HG03457 (cell line): ENCODE measurements around the gene KIF13A.
"Not testable (repeated sequence)": the region's sequence is repeated elsewhere in the genome, so short reads cannot be mapped to it uniquely, and the experiment has no call there.

Source experiments
- ATAC-seq: cut with Tn5 transposase; IDR thresholded peaks from one replicate; pipeline ENCODE4 v1.9.1; 2021; ENCODE audit warnings: moderate number of reproducible peaks; ENCODE audit not compliant: unreplicated experiment

The KIF13A gene

DNA sequence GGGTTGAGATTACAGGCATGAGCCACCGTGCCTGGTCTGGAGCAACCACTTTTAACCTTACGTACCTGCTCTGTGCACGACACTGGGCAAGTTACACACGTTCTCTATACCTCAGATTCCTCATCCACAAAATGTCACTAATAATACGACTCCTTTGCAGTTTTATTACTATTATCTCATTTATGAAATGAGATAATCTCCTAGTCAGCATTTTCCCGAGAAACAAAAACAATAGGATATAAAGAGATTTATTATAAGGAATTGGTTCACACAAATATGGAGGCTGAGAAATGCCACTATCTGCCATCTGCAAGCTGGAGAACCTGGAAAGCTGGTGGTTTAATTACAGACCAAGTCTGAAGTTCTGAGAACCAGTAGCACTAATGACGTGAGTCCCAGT, 12.0 kb upstream of the KIF13A start:
- no peak for ATAC-seq

DNA sequence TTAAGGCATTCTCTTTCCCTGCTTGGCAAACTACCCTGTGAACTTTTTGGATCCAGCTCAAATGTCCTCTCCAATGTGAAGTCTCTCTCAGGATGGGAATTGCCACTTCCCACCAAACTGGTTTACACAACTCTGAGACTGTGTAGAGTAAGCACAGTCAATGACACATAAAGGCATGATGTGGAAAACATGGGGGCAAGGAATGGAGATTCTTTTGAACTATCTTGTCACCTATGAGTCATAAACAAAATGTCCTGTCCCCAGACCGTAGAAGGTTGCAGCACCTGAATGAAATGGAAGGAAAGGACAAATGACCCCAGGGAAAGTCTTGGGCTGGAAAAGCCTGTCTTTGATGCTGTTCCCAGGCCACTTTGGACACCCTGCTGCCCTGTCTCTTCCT, 11.0 kb upstream of the KIF13A start:
- ATAC-seq: no peak

DNA sequence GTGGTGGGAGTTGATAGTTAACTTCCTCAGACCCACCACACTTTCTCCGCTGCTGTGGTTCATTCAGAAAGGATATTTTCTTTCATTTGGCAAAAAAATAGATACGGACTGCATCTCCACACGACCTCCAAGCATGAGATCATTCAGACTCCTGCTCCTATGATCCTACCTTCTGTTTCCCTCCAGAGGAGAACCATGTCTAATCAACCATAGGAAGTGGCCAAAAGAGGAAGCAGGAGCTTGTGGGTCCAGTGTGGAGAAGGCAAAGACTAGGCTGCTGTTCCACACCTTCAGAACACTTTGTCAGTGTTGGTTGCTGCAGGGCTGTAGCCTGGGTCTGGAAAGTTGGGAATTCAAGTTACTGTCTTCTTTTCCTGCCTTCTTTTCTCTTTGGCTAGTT, 10.6 kb upstream of the KIF13A start:
- no peak for ATAC-seq

DNA sequence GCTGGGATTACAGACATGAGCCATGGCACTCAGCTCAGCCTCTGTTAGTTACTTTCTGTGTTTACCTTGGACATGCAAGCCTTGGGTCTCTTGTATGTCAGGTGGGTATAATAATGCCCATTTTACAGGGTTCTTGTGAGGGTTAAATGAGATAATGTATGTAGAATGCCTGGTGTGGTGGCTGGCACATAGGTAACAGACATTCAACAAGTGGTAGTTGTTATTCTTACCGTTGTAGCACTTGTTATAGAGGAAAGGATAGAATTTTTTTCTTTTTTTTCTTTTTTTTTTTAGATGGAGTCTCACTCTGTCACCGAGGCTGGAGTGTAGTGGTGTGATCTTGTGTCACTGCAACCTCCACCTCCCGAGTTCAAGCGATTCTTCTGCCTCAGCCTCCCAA, 8.0 kb upstream of the KIF13A start:
- no peak for ATAC-seq

DNA sequence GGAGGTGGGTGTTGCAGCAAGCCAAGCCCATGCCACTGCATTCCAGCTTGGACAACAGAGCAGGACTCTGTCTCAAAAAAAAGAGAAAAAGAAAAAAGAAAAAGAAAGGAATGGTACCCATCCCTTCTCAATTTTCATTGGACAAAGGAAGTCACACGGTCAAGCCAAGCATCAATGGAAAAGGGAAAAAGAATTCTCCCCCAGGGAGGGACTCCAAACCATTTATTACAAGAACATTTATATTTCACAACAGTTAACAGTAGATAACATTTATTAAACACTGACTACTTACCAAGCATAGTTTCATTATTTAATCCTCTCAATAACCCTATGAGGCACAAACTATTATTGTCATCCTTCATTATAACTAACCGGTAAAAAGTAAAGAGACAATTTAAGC, 6.6 kb upstream of the KIF13A start:
- no peak for ATAC-seq

DNA sequence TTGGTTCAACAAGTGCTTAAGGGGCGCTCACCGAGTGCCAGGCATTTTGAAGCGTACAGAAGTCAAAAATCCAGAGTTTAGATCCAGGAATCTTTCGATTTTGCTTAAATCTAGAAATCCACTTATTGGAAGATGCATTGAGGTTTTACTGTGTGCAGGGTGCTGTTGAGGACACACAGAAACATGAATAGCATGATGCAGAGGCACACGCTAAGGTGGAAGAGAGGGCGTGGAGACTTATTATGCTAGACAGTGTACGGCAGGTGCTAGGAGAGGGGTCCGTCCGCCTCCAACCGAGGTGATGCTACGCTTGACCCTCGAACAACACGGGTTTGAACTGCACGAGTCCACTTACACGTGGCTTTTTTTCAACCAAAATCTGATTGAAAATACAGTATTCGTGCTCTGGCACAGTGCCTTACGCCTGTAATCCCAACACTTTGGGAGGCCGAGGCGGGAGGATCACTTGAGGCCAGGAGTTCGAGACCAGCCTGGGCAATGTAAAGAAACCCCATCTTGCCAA, 1.0 kb upstream of the KIF13A start:
- ATAC-seq: no peak

DNA sequence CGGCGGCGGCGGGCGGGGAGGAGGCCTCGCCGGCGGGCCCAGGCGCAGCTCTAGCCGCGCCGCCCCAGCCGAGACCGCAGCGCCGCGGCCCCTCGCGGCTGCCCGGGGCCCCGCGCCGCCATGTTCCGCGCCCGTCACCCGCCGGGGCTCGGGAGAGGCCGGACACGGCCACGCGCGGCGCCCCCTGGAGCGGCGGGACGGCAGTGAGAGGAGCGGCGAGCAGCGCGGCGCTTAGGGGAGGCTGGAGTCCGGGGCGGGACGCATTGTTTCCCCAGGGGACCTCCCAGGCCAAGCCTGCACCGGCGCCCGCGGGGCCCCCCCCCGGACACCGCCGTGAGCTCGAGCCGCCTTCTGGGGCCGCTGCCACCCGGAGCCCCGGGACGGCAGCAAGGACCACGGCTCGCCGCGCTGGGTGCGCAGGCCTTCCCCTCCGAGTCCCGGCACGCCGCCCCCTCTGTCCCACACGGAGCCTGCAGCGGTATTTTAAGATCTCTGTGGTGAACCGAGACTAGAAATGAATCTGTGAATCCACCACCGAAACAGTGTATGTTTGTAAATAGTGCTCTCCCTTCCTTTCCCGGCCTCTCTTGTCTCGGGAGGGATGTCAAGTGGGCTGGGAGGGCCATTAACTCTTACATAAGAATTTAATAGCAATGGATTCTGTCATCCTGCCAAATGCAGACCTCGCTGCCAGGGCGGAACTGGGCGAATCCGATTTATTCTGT, 424 bp upstream of the KIF13A start:
- ATAC-seq: peak; percentile 83

DNA sequence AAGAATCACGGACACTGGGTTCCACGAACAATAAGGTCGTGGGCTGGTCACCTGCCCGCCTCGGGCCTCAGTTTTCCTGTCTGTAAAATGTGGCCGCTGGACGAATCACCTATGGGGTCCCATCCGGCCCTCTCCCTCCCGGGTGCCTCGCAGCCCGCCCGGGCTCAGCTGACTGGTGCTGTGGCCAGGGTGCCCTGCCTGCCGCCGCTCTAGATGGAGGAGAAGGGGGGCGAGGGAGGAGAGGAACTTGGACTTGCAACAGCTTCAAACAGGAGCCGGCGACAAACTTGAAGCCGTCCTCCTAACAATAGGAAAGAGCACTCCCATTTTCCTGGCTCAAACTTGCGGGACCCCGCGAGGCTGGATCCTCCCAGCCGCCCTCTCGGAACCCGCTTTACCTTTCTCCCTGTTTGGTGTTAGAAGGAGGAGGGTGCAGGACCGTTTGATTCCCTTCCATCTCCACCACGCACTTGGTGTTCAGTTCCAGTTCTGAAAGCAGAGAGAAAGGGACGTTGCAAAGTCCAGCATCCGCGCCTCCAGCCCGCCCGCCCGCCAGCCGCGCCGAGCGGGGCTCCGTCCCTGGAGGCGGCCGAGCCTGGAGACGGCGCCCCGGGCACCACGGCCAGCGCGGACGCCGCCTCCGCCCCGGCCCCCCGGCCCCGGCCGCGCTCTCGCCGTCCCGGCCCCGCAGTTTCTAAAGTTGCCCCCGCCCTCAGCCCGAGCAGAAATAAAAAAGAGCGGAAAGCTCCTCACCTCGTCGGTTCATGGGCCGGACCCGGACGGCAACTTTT, 584 bp downstream of the KIF13A start:
- peak; percentile 11 for ATAC-seq

DNA sequence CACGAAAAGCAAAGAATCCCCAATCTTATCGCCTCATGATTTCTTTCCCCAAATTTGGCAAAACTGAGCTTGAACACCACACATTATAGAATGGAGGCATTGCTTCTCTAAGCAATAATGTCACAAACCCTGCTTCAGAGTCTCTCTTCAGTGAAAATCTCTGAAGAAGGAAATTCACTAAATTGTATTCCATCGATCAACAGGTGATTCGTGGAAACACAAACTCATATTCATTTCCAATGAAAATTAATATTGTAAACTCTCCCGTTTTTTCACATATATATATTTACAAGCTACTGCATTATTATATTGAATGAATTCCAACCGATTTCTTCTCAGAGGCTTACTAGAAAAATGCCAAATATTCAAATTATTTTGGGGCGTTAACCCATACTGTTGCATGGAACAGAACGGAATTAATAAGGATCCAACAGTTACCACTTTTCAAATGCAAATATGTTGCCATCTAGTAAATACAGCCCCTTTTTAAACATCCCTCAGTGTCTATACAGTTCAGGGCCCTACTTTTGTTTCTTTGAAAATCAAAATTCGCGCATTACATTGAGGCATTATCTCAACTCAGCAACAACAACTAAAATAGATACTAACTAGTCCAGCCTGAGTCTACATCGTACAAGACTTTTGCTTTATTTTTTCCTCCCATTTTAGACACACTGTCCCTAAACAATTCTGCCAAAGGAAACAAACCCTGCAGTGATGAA, 1.3 kb downstream of the KIF13A start:
- ATAC-seq: no peak

DNA sequence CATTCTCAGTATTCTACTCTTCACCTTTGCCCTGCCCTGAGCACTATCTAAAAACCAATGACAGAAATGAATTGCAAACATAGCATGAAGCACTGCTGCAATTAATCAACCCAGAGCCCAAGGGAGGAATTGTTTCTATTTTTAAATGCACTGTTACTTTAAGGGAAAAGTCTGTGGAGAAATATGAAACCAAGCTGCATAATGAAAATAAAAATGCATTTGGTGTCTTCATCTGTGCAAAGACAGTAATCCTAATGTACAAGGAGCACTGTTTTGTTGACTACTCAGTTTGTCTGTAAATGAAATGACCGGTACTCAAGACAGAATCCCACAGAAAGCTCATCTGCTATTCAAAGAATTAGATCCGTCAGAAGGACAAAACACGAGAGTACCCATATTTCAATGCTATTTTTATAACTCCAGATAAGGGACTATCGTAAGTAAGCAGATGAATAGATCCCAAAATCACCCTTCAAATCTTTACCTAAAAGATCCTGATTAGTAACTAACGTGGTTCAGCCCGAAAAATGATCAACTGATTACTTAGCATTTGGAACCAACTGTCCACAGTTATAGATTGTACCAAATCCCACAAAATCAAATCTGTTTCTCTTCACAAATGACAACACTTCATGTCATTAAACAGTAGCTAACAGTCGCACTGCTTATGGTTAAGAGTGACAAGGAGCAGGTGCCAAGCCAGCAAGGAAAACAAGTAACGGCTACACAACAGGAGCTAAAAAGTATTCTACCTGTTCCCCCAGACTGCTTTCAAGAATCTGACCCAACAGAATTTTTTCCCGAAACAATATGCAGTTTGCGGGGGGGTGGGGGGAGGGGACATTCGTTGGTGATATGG, 2.4 kb downstream of the KIF13A start:
- ATAC-seq: no peak

DNA sequence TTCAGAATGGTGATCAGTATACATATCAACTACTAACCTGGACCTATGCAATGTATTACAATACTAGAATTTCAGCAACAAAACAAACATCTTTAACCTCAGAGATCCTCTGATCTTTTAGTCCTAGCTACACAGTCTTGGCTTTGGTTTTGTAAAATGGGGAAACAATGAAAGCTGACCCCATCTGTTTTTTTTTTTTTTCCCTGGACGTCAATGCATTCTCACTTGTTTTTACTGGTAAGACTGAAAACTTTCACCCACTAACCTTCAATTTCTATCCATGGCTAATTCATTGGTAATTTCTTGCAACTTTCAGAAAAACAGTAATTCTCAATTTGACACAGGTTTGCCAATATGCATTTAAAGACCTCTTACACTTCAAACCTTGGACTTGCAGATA, 3.0 kb downstream of the KIF13A start:
- ATAC-seq: no peak

DNA sequence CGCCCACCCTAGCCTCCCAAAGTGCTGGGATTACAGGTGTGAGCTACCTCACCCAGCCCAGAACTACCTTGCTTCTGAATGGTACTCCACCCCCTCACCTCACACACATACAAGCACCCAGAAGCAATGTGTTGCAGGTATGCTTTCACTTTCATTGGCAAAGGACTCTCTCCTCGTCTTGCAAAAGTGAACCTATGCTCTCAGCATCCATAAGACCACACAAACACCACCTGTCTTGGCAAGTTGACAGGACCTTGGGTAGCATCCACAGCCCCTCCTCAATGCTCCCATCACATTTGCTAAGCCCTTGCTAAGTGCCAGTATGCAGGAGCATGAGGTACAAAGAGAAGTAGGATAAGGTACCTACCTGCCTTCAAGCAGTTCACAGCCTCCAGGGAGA, 3.7 kb downstream of the KIF13A start:
- no peak for ATAC-seq

DNA sequence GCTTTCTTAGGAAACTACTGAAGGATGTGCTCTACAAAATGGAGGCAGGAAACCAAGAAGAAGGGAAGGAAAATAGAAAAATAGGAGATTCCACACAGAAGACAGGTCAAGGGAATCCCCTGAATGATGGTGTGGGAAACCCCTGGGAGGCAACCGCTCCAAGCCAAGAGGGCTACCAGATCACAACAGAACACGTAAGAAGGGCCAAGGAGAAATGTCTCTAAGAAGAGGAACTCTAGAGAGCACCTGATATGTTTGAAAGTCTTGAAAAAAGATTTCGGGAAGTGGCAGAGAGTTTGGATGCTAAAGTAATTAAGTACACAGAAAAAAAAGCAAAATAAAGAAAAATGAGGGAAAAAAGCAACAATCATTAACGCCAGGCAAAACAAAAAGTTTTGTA, 7.1 kb downstream of the KIF13A start:
- no peak for ATAC-seq

DNA sequence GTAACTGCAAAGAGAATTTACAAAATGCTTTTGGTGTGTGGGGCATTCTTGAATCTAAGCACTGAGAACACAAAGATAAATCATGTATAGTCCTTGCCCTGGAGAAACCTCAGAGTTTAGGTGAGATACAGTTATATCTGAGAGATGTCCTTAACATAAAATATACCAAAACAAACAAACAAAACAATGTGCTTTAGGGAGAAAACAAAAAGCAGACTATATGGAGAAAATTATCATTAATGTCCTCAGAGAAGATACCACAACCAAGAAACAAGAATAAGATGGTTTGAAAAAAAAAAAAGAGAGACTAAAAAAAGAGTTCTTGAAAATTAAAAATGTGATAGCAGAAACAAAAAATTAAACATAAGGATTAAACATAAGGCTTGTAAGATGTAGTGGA, 8.0 kb downstream of the KIF13A start:
- no peak for ATAC-seq

DNA sequence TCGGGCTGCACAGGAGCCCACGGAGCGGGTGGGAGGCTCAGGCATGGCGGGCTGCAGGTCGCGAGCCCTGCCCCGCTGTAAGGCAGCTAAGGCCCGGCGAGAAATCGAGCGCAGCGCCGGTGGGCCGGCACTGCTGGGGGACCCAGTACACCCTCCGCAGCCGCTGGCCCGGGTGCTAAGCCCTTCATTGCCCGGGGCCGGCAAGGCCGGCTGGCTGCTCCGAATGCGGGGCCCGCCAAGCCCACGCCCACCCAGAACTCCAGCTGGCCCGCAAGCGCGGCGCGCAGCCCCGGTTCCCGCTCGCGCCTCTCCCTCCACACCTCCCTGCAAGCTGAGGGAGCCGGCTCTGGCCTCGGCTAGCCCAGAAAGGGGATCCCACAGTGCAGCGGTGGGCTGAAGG, 11.2 kb downstream of the KIF13A start:
- not testable (repeated sequence) for ATAC-seq

DNA sequence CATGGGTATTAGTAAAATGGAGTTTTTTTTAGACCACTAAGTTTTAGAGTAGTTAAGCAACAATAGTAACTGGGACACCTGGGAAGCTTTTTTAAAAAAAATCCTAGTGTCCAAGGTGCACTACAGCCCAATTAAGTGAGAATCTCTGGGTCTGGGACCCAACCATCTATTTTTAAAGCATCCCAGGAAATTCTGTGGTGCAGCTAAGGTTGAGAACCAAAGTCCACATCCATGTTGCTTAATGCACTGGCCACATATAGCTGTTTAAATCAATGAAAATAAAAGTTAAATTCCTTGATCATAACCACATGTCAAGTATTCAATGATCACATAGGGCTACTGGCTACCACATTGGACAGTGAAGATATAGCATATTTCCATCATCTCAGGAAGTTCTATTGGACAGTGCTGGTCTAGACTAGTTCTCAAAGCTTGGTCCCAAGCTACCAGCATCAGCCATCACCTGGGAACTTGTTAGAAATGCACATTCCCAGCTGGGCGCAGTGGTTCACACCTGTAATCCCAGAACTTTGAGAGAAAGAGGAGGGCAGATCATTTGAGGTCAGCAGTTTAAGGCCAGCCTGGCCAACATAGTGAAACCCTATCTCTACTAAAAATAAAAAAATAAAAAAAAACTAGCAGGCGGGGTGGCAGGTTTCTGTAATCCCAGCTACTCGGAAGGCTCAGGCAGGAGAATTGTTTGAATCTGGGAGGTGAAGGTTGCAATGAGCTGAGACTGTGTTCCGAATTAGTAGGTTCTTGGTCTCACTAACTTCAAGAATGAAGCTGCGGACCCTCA, 12.7 kb downstream of the KIF13A start:
- ATAC-seq: no peak

DNA sequence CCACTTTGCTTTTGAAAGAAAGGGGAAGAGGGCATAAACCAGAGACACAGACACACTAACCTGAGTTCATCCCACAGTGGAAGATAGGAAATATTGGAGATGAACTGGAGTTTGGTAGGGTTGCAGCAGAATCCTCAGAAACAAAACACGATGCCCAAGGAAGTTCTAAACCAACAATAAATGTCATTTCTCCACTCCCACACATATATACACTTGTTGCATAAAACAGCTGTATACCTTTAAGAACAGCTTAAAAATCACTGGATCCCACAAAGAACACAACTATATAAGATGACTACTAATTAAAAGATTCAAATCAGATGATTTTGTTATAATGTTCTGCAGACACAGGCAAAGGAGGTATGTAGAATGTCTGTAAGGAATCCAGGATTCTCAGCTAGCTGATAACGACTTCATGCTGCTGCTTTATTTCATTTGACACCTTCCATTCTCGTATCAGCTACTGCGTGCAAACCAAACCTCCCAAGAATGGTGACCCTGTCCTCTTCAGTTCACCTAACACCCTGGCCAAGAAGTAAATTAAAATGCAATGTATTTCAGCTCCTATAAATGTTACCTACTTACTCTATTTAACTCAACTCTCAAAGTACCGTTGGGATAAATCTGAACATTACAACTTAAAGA, 14.3 kb downstream of the KIF13A start:
- ATAC-seq: no peak

DNA sequence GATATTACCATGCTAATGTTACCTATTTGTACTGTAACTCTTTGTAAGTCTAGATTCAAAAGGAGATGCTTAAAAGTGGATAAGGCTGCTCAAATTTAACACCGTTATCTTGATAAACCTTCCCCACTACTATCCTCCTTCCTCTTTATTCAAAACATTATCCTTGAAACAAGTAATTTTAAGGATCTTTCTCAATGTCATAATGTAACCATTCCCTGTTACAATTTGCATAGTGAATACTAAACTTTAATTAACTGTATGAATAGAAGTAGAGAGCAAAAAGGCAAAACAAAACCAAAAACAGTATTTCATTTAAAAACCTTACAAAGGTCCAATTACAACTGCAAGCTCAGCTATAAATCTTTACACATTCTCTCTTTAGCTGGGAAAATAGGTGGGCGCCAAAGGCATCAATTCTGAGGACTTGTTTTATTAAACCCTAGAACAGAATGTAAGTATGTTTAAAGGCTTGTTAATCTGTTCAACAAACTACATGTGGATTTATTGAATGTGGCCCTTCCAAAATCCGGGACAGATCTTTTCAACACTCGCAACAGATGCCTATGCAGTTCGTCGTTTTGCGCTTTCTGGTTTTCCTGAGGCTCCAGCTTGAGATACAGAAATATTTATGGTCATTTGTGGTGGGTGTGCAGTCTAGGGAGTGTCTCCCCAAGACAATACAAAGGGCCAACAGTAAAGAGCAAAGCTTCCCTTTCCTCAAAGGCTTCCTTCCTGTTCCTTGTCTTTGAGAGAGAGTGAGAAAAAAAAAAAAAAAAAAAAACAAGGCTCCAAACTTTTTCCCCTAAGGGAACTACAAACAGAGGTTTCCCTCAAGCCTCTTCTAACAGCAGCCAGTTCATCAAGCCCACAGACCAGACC, 15.1 kb downstream of the KIF13A start:
- no peak for ATAC-seq
